Lower leg skin (tissue), 4 donors: ENCODE data around the gene COL4A4. TPM values are rescaled to one million over a fixed set of nuclear protein-coding genes. Genes with fewer than 3 reads are reported as not detected.
"Not testable (repeated sequence)": the region's sequence is repeated elsewhere in the genome, so short reads cannot be mapped to it uniquely, and the experiment has no call there.

Experiments
- DNase-seq, 2 donors: peaks; one replicate each; pipeline ENCODE4 v3.0.0-alpha.2; 2019; ENCODE audit warnings: low spot score in 2 of 2
- H3K4me3 ChIP-seq: fragments of 200-600 bp; sonication (generic); 2 replicates; pipeline ENCODE4 v1.5.1; 2017; ENCODE audit warnings: mild to moderate bottlenecking, low read depth; ENCODE audit not compliant: poor library complexity, severe bottlenecking
- CTCF ChIP-seq, 3 donors: fragments of 450-650 bp; IDR thresholded peaks; one replicate each; pipeline ENCODE4 v1.5.1; 2016; ENCODE audit warnings: antibody characterized with exemption in 3 of 3, mild to moderate bottlenecking in 3 of 3, moderate library complexity in 2 of 3
- POLR2A ChIP-seq, 2 donors: fragments of 450-650 bp; IDR thresholded peaks; one replicate each; pipeline ENCODE4 v1.6.1; 2016 to 2017; ENCODE audit warnings: antibody characterized with exemption in 2 of 2, mild to moderate bottlenecking in 1 of 2, moderate library complexity in 1 of 2
- WGBS, 2 donors: methylation state at CpG; one replicate each; pipeline ENCODE4 v1.1.5; 2018; 5-methylcytosine and 5-hydroxymethylcytosine counted together
- intact Hi-C: fragments of 100-400 bp; cut with DNase I; formaldehyde crosslinking; loops from one replicate; pipeline ENCODE4 v1.15.0; 2023; ENCODE audit warnings: low total_unique reads
- total RNA-seq, 4 donors: library from RNA; depleted of rRNA; stranded (reverse); fragments of >200 nt; gene quantifications; one replicate each; pipeline ENCODE4 v1.1.0, GENCODE V29; 2016

COL4A4 gene
- total RNA-seq, 4 donors from 2014 or later = 0.04 to 0.58 (median 0.18) TPM

GRCh38 chr2:227179988-227180685, 16.1 kb upstream of the COL4A4 start:
- no peak overlapping the region for H3K4me3 ChIP-seq
- DNase-seq = no peak
- 59 to 62% methylated on average over 11 of the region's 11 CpGs for WGBS, 2 donors
- TF ChIP-seq POLR2A (IDR thresholded peaks at IDR 0.05) (no peak), CTCF (IDR thresholded peaks at IDR 0.05) (no peak)
- intact Hi-C loops = no loop called here

- TF ChIP-seq CTCF (IDR thresholded peaks at IDR 0.05) = no peak
- TF ChIP-seq POLR2A (IDR thresholded peaks at IDR 0.05) = no peak
- no peak for DNase-seq
- intact Hi-C loops = no loop called here
- WGBS, 2 donors = 93 to 95% methylated on average over 12 of the region's 12 CpGs
- no peak overlapping the region for H3K4me3 ChIP-seq
Observed at GRCh38 chr2:227177592-227178336, 13.8 kb upstream of the COL4A4 start.

- intact Hi-C loops, H3K4me3 ChIP-seq, DNase-seq: not testable (repeated sequence)
- 90 to 92% methylated on average over 11 of the region's 11 CpGs for WGBS, 2 donors
Observed at GRCh38 chr2:227171779-227172178, 7.8 kb upstream of the COL4A4 start.

- intact Hi-C loops = no loop called here
- 2% methylated on average over 25 to 37 of the region's 38 CpGs for WGBS, 2 donors
- DNase-seq = no peak
- TF ChIP-seq POLR2A (IDR thresholded peaks at IDR 0.05) = no peak
- TF ChIP-seq CTCF (IDR thresholded peaks at IDR 0.05) = no peak
- peak overlapping the region; percentile 23 for H3K4me3 ChIP-seq
Observed at GRCh38 chr2:227164763-227165291, 822 bp upstream of the COL4A4 start.

GRCh38 chr2:227163485-227163997, 464 bp downstream of the COL4A4 start:
- no peak for DNase-seq
- intact Hi-C loops = no loop called here
- H3K4me3 ChIP-seq = peak overlapping the region; percentile 23
- TF ChIP-seq POLR2A (IDR thresholded peaks at IDR 0.05) (no peak), CTCF (IDR thresholded peaks at IDR 0.05) (no peak)
- WGBS, 2 donors = 1 to 2% methylated on average over 16 to 20 of the region's 20 CpGs

GRCh38 chr2:227161947-227162346, 2.1 kb downstream of the COL4A4 start:
- DNase-seq = no peak
- intact Hi-C loops = no loop called here
- TF ChIP-seq POLR2A (IDR thresholded peaks at IDR 0.05) (no peak), CTCF (IDR thresholded peaks at IDR 0.05) (no peak)
- no peak overlapping the region for H3K4me3 ChIP-seq
